DND-41 (cell line): ENCODE measurements around the gene SCYGR4.

Experiments
- CTCF ChIP-seq: IDR thresholded peaks from 2 replicates; pipeline ENCODE4 v1.5.1; 2012; ENCODE audit warnings: borderline replicate concordance, low read length, moderate library complexity, mild to moderate bottlenecking; ENCODE audit not compliant: poor library complexity, severe bottlenecking; ENCODE audit errors: extremely low read depth
- EZH2 ChIP-seq: IDR thresholded peaks from 3 replicates; pipeline ENCODE4 v1.6.1; 2012; ENCODE audit warnings: borderline replicate concordance, low read depth, mild to moderate bottlenecking, moderate library complexity, low read length, inconsistent platforms; ENCODE audit not compliant: severe bottlenecking

DNA sequence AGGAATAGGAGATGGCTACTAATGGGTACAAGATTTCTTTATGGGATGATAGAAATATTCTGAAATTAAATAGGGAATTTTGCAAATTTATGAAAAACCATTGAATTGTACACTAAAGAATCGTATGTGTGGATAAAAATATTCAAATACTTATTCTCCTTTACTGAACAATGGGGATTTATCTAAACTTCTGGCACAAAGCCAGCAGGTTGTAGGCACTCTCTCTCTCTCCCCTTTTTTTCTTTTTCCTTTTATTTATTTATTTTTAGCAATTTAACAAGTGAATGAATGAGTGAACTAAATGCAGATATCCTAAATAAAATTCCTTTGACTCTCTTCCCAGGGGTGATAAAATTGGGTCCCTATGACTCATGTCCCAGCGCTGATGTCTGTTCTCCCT is 40.5 kb upstream of the SCYGR4 start:
- TF ChIP-seq CTCF (no peak), EZH2 (no peak)
